AG09309 (cell line): Measurements from ENCODE around the gene RRP1B.

Source experiments
- DNase-seq: peaks from one replicate; pipeline ENCODE4 v3.0.0-alpha.2; 2010; ENCODE audit warnings: low read depth
- H3K4me3 ChIP-seq: 2 replicates; pipeline ENCODE4 v1.5.1; 2011; ENCODE audit warnings: mild to moderate bottlenecking, low read depth, low read length, moderate library complexity; ENCODE audit not compliant: control insufficient read depth
- CTCF ChIP-seq: IDR thresholded peaks from 2 replicates; pipeline ENCODE4 v1.5.1; 2011; ENCODE audit warnings: mild to moderate bottlenecking, low read depth, low read length, inconsistent platforms; ENCODE audit not compliant: insufficient read depth, control insufficient read depth; ENCODE audit errors: missing control alignments

The RRP1B gene

GRCh38 chr21:43741423-43742096 lies 82.2 kb downstream of the RRP1B start:
- no peak for TF ChIP-seq CTCF
- DNase-seq, result no peak
- H3K4me3 ChIP-seq, result no peak overlapping the region

- TF ChIP-seq CTCF, result no peak
- no peak for DNase-seq
- no peak overlapping the region for H3K4me3 ChIP-seq
Measured at GRCh38 chr21:43743947-43744346, 84.6 kb downstream of the RRP1B start.

GRCh38 chr21:43744725-43745124 lies 85.4 kb downstream of the RRP1B start:
- TF ChIP-seq CTCF, result no peak
- no peak overlapping the region for H3K4me3 ChIP-seq

More at GRCh38 chr21:43744725-43745124, 85.4 kb downstream of the RRP1B start:
- no peak for DNase-seq
